GM12864 (cell line): ENCODE data around the gene TBC1D22A.

Experiments used
- DNase-seq: peaks from one replicate; pipeline ENCODE4 v3.0.0-alpha.2; 2011; ENCODE audit warnings: low read depth
- H3K4me3 ChIP-seq: 2 replicates; pipeline ENCODE4 v1.5.1; 2011; ENCODE audit warnings: mild to moderate bottlenecking, low read depth, low read length, control low read depth
- TF ChIP-seq, protein P1 (sequence below): IDR thresholded peaks from 2 replicates; pipeline ENCODE4 v1.5.1; 2011; ENCODE audit warnings: low read depth, mild to moderate bottlenecking, moderate library complexity, low read length, control low read depth, inconsistent platforms; ENCODE audit errors: missing control alignments

TBC1D22A gene

DNA sequence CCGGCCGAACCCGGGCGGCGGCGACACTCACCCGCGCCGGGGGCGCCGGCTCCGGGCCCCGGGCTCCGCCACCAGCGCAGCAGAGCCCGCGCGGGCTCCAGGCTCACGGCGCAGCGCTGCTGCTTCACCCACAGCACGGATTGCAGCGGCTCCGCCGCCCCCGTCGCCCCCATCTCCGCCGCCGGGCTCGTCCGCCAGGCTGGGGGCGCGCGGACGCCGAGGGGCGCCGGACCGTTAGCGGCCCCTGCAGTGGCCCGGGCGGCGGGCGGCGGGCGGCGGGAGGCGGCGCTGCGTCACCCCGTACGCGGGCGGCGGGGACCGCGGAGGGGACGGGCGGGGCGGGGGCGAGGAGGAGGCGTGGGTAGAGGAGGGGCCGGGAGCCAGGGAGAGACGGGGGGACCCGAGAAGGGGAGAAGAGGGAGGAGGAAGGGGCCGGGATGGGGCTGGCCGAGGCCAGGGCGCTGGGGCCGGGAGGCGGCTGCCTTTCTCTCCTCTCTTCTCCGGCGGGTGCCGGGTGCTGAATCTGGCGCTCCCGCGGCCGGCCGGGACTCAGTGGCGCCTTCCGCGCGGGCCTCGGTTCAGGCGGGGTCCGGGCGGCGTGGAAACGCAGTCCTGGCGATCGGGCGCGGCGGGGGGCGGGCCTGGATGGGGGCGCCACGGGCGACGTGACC lies 24.3 kb upstream of the TBC1D22A start, which contains the start of gene CERK:
Gene CERK, minus strand, starts transcription at position 277 of the 671 bp plus-strand sequence. Its CDS starts 104 bp downstream, at position 173.
- TF ChIP-seq, protein P1, sequence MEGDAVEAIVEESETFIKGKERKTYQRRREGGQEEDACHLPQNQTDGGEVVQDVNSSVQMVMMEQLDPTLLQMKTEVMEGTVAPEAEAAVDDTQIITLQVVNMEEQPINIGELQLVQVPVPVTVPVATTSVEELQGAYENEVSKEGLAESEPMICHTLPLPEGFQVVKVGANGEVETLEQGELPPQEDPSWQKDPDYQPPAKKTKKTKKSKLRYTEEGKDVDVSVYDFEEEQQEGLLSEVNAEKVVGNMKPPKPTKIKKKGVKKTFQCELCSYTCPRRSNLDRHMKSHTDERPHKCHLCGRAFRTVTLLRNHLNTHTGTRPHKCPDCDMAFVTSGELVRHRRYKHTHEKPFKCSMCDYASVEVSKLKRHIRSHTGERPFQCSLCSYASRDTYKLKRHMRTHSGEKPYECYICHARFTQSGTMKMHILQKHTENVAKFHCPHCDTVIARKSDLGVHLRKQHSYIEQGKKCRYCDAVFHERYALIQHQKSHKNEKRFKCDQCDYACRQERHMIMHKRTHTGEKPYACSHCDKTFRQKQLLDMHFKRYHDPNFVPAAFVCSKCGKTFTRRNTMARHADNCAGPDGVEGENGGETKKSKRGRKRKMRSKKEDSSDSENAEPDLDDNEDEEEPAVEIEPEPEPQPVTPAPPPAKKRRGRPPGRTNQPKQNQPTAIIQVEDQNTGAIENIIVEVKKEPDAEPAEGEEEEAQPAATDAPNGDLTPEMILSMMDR, result no peak
- H3K4me3 ChIP-seq, result peak within 1 kb of the TSS; percentile 71
- DNase-seq, result no peak

DNA sequence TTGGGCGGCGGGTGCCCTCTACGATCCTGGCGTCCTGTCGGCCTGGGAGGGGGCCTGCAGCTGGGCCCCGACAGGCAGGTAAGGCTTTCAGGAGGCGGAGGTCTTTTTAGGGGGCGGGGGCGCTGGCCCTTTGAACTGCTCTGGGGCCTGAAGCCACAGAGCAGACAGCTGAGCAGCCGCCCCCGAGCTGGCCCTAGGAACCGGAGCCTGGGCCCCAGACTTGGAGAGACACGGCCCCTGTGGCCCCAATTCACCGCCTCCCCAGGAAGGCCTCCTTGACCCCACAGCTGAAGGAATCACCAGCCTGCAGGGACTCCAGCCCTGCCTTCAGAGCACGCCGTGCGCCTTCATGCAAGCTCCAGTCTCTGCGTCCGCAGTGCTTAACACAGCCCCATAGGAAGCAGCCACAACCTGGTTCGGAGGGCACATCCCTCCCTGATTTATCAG lies 23.8 kb upstream of the TBC1D22A start:
- DNase-seq, result no peak
- TF ChIP-seq, protein P1, result no peak
- peak overlapping the region; percentile 71 for H3K4me3 ChIP-seq

DNA sequence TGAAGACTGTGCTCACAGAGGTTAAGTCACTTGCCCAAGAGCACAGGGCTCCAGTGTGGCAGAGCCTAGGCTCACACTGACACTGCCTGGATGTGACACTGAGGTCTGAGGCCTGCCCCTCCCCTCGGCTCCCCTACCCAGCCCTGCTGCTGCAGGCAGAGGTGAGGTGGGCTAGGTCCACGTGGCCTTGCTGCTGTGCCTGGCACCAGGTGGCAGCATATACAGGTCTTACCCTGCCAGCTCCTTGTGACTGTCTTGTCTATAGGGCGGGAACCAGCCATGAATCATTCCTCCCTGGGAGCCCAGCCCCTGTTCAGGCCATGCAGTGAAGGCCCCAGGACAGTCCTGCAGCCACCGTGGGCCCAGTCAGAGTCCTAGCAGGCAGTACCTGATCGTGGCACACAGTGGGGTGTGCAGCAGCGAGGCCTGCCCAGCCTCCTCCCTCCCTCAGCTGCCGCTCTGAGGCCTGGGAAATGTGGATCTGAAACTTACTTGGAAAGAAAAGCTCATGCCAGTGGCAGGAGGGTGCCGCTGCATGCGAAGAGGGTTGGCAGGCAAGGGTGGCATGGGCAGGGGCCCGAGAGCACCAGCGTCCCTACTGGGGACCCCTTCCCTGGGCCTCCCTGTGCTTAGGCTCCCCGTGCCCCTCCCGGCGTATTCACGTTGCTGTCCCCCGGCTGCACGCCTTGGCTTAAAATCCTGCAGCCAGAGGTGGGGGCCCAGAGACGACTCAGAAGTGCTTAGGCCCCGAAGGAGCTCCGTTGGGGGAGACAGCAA lies 23.2 kb upstream of the TBC1D22A start:
- H3K4me3 ChIP-seq, result no peak overlapping the region
- TF ChIP-seq, protein P1, result peak; percentile 17
- no peak for DNase-seq

DNA sequence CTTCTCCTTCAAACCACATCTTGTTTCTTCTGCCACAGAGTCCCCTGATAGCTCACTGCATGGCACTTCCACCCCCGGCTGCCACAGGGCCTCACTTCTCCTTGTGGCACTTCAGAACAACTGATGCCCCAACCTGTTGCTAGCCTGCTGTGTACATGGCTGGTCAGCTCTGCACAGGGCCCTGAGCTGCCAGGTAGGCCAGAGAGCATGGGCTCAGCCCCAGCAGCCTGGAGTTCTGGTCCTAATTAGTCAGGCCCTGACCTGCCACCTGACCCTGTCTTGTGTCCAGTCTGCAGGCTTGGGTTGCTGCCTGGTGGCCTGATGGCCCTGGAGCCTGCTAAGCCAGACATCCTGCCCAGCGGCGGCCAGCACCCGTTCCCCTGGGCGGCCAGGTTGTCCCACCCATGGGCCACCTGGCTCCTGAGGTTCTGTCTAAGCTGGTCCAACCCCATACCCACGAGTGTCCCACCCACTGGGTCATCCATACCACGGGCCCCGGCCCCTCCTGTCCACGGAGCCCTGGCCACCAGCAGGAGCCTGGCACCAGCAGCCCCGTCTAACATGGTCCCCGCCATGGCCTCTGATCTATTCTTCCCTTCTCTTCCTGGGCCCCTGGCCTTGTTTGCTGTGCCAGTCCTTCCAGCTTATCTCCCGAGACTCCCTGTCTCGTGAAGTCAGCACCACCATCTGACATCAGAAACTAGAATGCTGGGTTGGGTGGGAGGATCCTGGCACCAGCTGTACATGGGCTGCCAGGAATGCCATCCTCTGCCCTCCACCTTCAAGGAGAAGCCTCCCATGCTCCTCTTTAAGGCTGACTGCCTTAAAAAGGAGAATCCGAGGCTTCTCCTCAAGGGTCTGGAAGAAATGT lies 21.3 kb upstream of the TBC1D22A start:
- DNase-seq, result no peak
- H3K4me3 ChIP-seq, result no peak overlapping the region
- TF ChIP-seq, protein P1, result no peak

DNA sequence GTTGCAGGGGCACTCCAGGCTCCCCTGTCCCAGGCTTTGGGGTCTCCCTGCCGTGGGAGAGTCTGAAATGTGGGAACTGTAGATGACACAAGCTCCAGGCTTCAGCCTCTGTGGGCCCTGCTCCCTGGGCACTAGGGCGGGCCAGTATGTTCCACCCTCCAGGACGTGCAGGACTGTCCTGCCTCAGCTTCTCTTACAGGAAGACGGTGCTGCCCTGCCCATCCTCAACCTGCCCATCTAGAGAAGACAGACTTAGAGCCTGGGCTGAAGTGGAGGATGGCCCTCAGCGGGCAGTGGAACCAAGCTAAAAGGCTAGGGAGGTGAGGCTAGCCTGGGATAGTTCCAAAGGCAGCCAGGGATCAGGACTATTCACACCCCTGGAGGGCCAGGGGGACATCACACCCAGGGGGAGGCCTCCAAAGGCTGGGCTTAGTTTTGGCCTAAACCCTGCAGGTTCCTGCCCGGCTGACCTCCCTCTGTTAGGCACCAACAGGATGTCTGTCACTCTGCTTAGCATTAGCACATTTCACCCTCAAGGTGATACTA lies 20.4 kb upstream of the TBC1D22A start:
- no peak for DNase-seq
- no peak overlapping the region for H3K4me3 ChIP-seq
- TF ChIP-seq, protein P1, result no peak

DNA sequence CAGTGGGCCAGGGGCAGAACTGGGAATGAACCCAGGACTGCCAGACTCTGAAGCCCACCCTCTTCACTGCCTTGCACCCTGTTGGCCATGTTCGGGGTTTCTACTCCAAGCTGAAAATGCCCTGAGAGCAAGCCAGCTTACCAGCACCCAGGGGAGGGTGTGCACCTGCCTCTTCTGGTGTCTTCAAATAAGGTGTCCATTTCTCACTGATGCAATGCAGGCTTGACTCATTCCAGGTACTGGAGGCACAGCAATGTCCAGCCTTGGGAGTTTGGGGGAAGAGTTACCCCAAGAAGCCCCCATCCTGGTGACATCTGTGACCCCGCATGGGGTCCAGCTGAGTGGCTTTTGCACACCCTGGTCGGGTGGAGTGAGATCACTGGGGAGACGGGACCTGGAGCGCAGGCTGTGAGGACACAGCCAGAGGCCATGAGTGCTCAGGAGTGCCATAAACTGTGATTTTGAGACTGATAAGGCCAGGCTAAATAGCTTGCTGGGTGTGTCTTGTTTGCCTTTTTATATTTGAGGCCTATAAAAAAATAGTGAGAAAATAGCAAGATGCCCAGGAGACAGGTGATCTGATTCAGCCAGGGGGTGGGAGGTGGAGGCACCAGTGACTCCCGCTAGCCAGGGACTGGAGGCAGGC lies 19.8 kb upstream of the TBC1D22A start:
- H3K4me3 ChIP-seq, result no peak overlapping the region
- DNase-seq, result no peak

More for the DNA sequence above, 19.8 kb upstream of the TBC1D22A start:
- TF ChIP-seq, protein P1, result no peak
